CD4-positive, alpha-beta T cell (primary cell): Measurements from ENCODE around the gene PTGFRN. TPM values are rescaled to one million over a fixed set of nuclear protein-coding genes. Genes with fewer than 3 reads are reported as not detected.

Source experiments
- ATAC-seq: fragments of 200-7000 bp; cut with Tn5 transposase; one replicate; pipeline ENCODE4 v1.10.0; 2022; ENCODE audit warnings: mild to moderate bottlenecking; ENCODE audit not compliant: poor library complexity
- CTCF ChIA-PET: fragments of 350-600 bp; sonication (Branson Sonifier 250); formaldehyde crosslinking; loops from one replicate; lab custom pipeline; 2021; ENCODE audit warnings: antibody characterized with exemption, inconsistent platforms; lab: Charles Lee
- POLR2A ChIA-PET: fragments of 350-600 bp; sonication (Branson Sonifier 250); formaldehyde crosslinking; loops from one replicate; lab custom pipeline; 2021; ENCODE audit warnings: antibody characterized with exemption, inconsistent platforms; lab: Charles Lee
- DNase-seq, 14 experiments: peaks; one replicate each; pipeline ENCODE4 v3.0.0-alpha.2; 2013 to 2020; ENCODE audit warnings: mixed read lengths in 2 of 14
- H3K27ac ChIP-seq, 2 donors: one replicate each; pipeline versions ENCODE4 v1.5.1 to v1.7.0; 2013; ENCODE audit warnings: low read length in 2 of 2, low read depth in 1 of 2, mild to moderate bottlenecking in 1 of 2
- H3K27me3 ChIP-seq, 2 experiments: 1 replicate in 1 of 2; 2 replicates in 1 of 2; pipeline versions ENCODE4 v1.6.1 to v1.7.0; 2013; ENCODE audit warnings: low read length in 2 of 2, control low read depth in 1 of 2, mild to moderate bottlenecking in 1 of 2, moderate library complexity in 1 of 2; ENCODE audit not compliant: insufficient read depth in 2 of 2, control insufficient read depth in 1 of 2
- H3K36me3 ChIP-seq: one replicate; pipeline ENCODE4 v1.6.1; 2013; ENCODE audit warnings: low read length, control low read depth; ENCODE audit not compliant: insufficient read depth
- H3K4me1 ChIP-seq: one replicate; pipeline ENCODE4 v1.6.1; 2013; ENCODE audit warnings: low read length, control low read depth; ENCODE audit not compliant: insufficient read depth
- H3K4me3 ChIP-seq: one replicate; pipeline ENCODE4 v1.5.1; 2013; ENCODE audit warnings: mild to moderate bottlenecking, low read length, moderate library complexity
- H3K9me3 ChIP-seq, 2 experiments: 1 replicate in 1 of 2; 2 replicates in 1 of 2; pipeline versions ENCODE4 v1.6.1 to v1.7.0; 2013; ENCODE audit warnings: low read length in 2 of 2, mild to moderate bottlenecking in 2 of 2, control low read depth in 1 of 2, moderate library complexity in 1 of 2; ENCODE audit not compliant: control insufficient read depth in 1 of 2, insufficient read depth in 1 of 2
- H3K27ac Mint-ChIP-seq: one replicate; pipeline ENCODE4 v1.8.0; 2020; ENCODE audit warnings: mixed read lengths
- H3K27me3 Mint-ChIP-seq: one replicate; pipeline ENCODE4 v1.8.0; 2021; ENCODE audit warnings: mixed read lengths
- H3K36me3 Mint-ChIP-seq: one replicate; pipeline ENCODE4 v1.8.0; 2021; ENCODE audit warnings: low read depth, mixed read lengths
- H3K4me1 Mint-ChIP-seq: one replicate; pipeline ENCODE4 v1.8.0; 2021; ENCODE audit warnings: low read depth, mixed read lengths
- H3K4me3 Mint-ChIP-seq: one replicate; pipeline ENCODE4 v1.8.0; 2020; ENCODE audit warnings: mild to moderate bottlenecking, mixed read lengths
- H3K9me3 Mint-ChIP-seq: one replicate; pipeline ENCODE4 v1.8.0; 2020; ENCODE audit warnings: mixed read lengths
- CTCF ChIP-seq: fragments of 200-600 bp; IDR thresholded peaks from one replicate; pipeline ENCODE4 v1.8.0; 2022; ENCODE audit warnings: antibody characterized with exemption, mild to moderate bottlenecking
- intact Hi-C, 2 experiments: fragments of 100-400 bp; cut with DNase I in 1 of 2; cut with micrococcal nuclease in 1 of 2; formaldehyde crosslinking; loops; one replicate each; pipeline versions ENCODE4 v1.15.1 to v1.9.0; 2023 to 2025; cut with DNase I, micrococcal nuclease
- total RNA-seq, 174 experiments: library from RNA in 2 of 174; stranded (reverse) in 2 of 174; gene quantifications; one replicate each; pipeline ENCODE4 v1.2.3 and lab custom pipeline; 2021 to 2026

PTGFRN gene
- total RNA-seq, 2 experiments from 2014 or later: 0.38 to 0.45 TPM

- TF ChIP-seq CTCF: no peak
- no peak overlapping the region for H3K4me3 ChIP-seq
- Mint-ChIP-seq H3K9me3 (no peaks in the 10 kb centered on the region), H3K36me3 (no peaks in the 10 kb centered on the region), H3K4me3 (no peak overlapping the region), H3K27ac (no peak overlapping the region), H3K4me1 (no peaks in the 10 kb centered on the region), H3K27me3 (no peaks in the 10 kb centered on the region)
- no peaks in the 10 kb centered on the region for H3K4me1 ChIP-seq
- DNase-seq (no peak), ATAC-seq (no peak)
- no peaks in the 10 kb centered on the region for H3K9me3 ChIP-seq
- intact Hi-C loops: no loop called here
- H3K27me3 ChIP-seq: no peaks in the 10 kb centered on the region
- ChIA-PET CTCF (no interaction called here), POLR2A (interaction anchor here (0.5 to 1.9 kb wide), 3 partner anchors 10 to 100 kb away, joined by 3 to 7 read pairs (median 4); no protein-coding TSS in a partner anchor)
- H3K27ac ChIP-seq: no peak overlapping the region
- H3K36me3 ChIP-seq: no peaks in the 10 kb centered on the region
Measured at GRCh38 chr1:116887212-116887611, 22.5 kb upstream of the PTGFRN start.

GRCh38 chr1:116889380-116889779, 20.3 kb upstream of the PTGFRN start:
- no peaks in the 10 kb centered on the region for H3K27me3 ChIP-seq
- CTCF ChIA-PET: interaction anchor here (0.6 to 1.2 kb wide), 2 partner anchors 152 to 164 kb away, joined by 3 read pairs; no protein-coding TSS in a partner anchor
- no peaks in the 10 kb centered on the region for H3K9me3 ChIP-seq
- H3K27ac ChIP-seq: no peak overlapping the region
- H3K36me3 ChIP-seq: no peaks in the 10 kb centered on the region
- Mint-ChIP-seq H3K4me3 (no peak overlapping the region), H3K27ac (no peak overlapping the region), H3K9me3 (no peaks in the 10 kb centered on the region), H3K4me1 (no peaks in the 10 kb centered on the region), H3K36me3 (no peaks in the 10 kb centered on the region), H3K27me3 (no peaks in the 10 kb centered on the region)
- DNase-seq (no peak), ATAC-seq (no peak)
- TF ChIP-seq CTCF: no peak
- H3K4me3 ChIP-seq: no peak overlapping the region
- POLR2A ChIA-PET: interaction anchor here (0.6 kb wide), 1 partner anchor 14 kb away, joined by 3 read pairs; no protein-coding TSS in a partner anchor
- no peaks in the 10 kb centered on the region for H3K4me1 ChIP-seq
- intact Hi-C loops: no loop called here

- H3K36me3 Mint-ChIP-seq: no peaks in the 10 kb centered on the region
- no peak overlapping the region for H3K4me3 Mint-ChIP-seq
- peaks cover 5 to 8% of the 10 kb centered on the region in 2 experiments for H3K9me3 ChIP-seq
- no peaks in the 10 kb centered on the region for H3K4me1 Mint-ChIP-seq
- H3K4me3 ChIP-seq: no peak overlapping the region
- ATAC-seq (no peak), DNase-seq (no peak)
- ChIA-PET POLR2A (no interaction called here), CTCF (no interaction called here)
- H3K36me3 ChIP-seq: no peaks in the 10 kb centered on the region
- H3K27ac Mint-ChIP-seq: no peak overlapping the region
- H3K27me3 ChIP-seq: no peaks in the 10 kb centered on the region
- peaks cover 8% of the 10 kb centered on the region for H3K9me3 Mint-ChIP-seq
- no peaks in the 10 kb centered on the region for H3K4me1 ChIP-seq
- no peak for TF ChIP-seq CTCF
- H3K27me3 Mint-ChIP-seq: no peaks in the 10 kb centered on the region
- intact Hi-C loops: no loop called here
- H3K27ac ChIP-seq: no peak overlapping the region
Measured at GRCh38 chr1:116891396-116892079, 18.2 kb upstream of the PTGFRN start.
